ENCODE data around the gene NEU2. TPM values are rescaled to one million over a fixed set of nuclear protein-coding genes. Genes with fewer than 3 reads are reported as not detected.

Gene NEU2
- polyA plus RNA-seq, 3 donors: not detected

- no peaks in the 10 kb centered on the region for H4K20me1 ChIP-seq (ENCODE audit: insufficient read depth, low read length)
- no peaks in the 10 kb centered on the region for H3K4me1 Mint-ChIP-seq
- no peak overlapping the region for H2AFZ ChIP-seq (ENCODE audit: insufficient read depth, low read depth, low read length, poor library complexity, severe bottlenecking)
- intact Hi-C loops (cut with micrococcal nuclease): no loop called here
- H3K4me1 ChIP-seq (ENCODE audit: control insufficient read depth in 1 of 2, insufficient read depth in 2 of 2, low read length in 2 of 2): no peaks in the 10 kb centered on the region
- no peak overlapping the region for H3K4me2 ChIP-seq (replicated peaks; ENCODE audit: extremely low read depth, low read length, poor library complexity, severe bottlenecking)
- no peaks in the 10 kb centered on the region for H3K27me3 ChIP-seq (ENCODE audit: control insufficient read depth in 2 of 2, insufficient read depth in 2 of 2, low read length in 2 of 2)
- H3K4me3 ChIP-seq (replicated peaks in 1 of 3; ENCODE audit: low read depth in 2 of 3, low read length in 3 of 3): no peak overlapping the region
- TF ChIP-seq CTCF (IDR thresholded peaks at IDR 0.05): no peak
- DNase-seq: no peak
- 93% methylated on average over 8 of the region's 8 CpGs for WGBS (ENCODE audit: insufficient coverage)
- H3K27ac Mint-ChIP-seq: no peak overlapping the region
- H3K36me3 ChIP-seq (replicated peaks in 1 of 2; ENCODE audit: control insufficient read depth in 1 of 2, insufficient read depth in 2 of 2, low read length in 2 of 2): no peaks in the 10 kb centered on the region
- no peak overlapping the region for H3K9ac ChIP-seq (ENCODE audit: insufficient read depth, low read length, poor library complexity, severe bottlenecking)
- H3K27ac ChIP-seq (ENCODE audit: low read depth in 1 of 2, low read length in 2 of 2): no peak overlapping the region
- H3K9me3 Mint-ChIP-seq: peaks cover 0 to 4% (median 0%) of the 10 kb centered on the region in 7 donors
- H3K4me3 Mint-ChIP-seq: no peak overlapping the region
- no peaks in the 10 kb centered on the region for H3K79me2 ChIP-seq (ENCODE audit: insufficient read depth, low read length)
- no peaks in the 10 kb centered on the region for H3K36me3 Mint-ChIP-seq
- H3K27me3 Mint-ChIP-seq (ENCODE audit: low read depth in 3 of 3): peaks cover 2 to 10% (median 2%) of the 10 kb centered on the region in 3 donors
- no peaks in the 10 kb centered on the region for H3K9me3 ChIP-seq (replicated peaks in 1 of 2; ENCODE audit: control insufficient read depth in 1 of 2, insufficient read depth in 1 of 2, low read length in 2 of 2)
Measured at GRCh38 chr2:233022561-233022960, 9.9 kb upstream of the NEU2 start.

GRCh38 chr2:233023007-233023760 is 9.3 kb upstream of the NEU2 start:
- H3K4me1 Mint-ChIP-seq: no peaks in the 10 kb centered on the region
- intact Hi-C loops (cut with micrococcal nuclease): no loop called here
- Histone ChIP-seq H2AFZ (ENCODE audit: insufficient read depth, low read depth, low read length, poor library complexity, severe bottlenecking) (no peak overlapping the region), H3K79me2 (ENCODE audit: insufficient read depth, low read length) (no peaks in the 10 kb centered on the region), H3K27ac (ENCODE audit: low read depth in 1 of 2, low read length in 2 of 2) (no peak overlapping the region), H3K4me2 (replicated peaks; ENCODE audit: extremely low read depth, low read length, poor library complexity, severe bottlenecking) (no peak overlapping the region), H3K9ac (ENCODE audit: insufficient read depth, low read length, poor library complexity, severe bottlenecking) (no peak overlapping the region), H3K4me3 (replicated peaks in 1 of 3; ENCODE audit: low read depth in 2 of 3, low read length in 3 of 3) (no peak overlapping the region), H3K4me1 (ENCODE audit: control insufficient read depth in 1 of 2, insufficient read depth in 2 of 2, low read length in 2 of 2) (no peaks in the 10 kb centered on the region), H3K27me3 (ENCODE audit: control insufficient read depth in 2 of 2, insufficient read depth in 2 of 2, low read length in 2 of 2) (no peaks in the 10 kb centered on the region), H3K36me3 (replicated peaks in 1 of 2; ENCODE audit: control insufficient read depth in 1 of 2, insufficient read depth in 2 of 2, low read length in 2 of 2) (no peaks in the 10 kb centered on the region), H4K20me1 (ENCODE audit: insufficient read depth, low read length) (no peaks in the 10 kb centered on the region), H3K9me3 (replicated peaks in 1 of 2; ENCODE audit: control insufficient read depth in 1 of 2, insufficient read depth in 1 of 2, low read length in 2 of 2) (no peaks in the 10 kb centered on the region)
- H3K4me3 Mint-ChIP-seq: no peak overlapping the region
- 98% methylated on average over 8 of the region's 18 CpGs for WGBS (ENCODE audit: insufficient coverage)
- H3K27me3 Mint-ChIP-seq (ENCODE audit: low read depth in 3 of 3): peaks cover 1 to 10% (median 2%) of the 10 kb centered on the region in 3 donors
- H3K36me3 Mint-ChIP-seq: no peaks in the 10 kb centered on the region
- TF ChIP-seq CTCF (IDR thresholded peaks at IDR 0.05): no peak
- no peak overlapping the region for H3K27ac Mint-ChIP-seq
- H3K9me3 Mint-ChIP-seq: peaks cover 0 to 4% (median 0%) of the 10 kb centered on the region in 7 donors
- no peak for DNase-seq

Data from CD14-positive monocyte (primary cell).